ENCODE measurements around the gene ULBP3. TPM values are rescaled to one million over a fixed set of nuclear protein-coding genes. Genes with fewer than 3 reads are reported as not detected.

Gene ULBP3
- total and polyA plus RNA-seq, 2 of the 13 experiments (the other 11 are each of a cell fraction or from before 2014, with no cell fraction given), result 0.42 to 0.48 TPM

DNA sequence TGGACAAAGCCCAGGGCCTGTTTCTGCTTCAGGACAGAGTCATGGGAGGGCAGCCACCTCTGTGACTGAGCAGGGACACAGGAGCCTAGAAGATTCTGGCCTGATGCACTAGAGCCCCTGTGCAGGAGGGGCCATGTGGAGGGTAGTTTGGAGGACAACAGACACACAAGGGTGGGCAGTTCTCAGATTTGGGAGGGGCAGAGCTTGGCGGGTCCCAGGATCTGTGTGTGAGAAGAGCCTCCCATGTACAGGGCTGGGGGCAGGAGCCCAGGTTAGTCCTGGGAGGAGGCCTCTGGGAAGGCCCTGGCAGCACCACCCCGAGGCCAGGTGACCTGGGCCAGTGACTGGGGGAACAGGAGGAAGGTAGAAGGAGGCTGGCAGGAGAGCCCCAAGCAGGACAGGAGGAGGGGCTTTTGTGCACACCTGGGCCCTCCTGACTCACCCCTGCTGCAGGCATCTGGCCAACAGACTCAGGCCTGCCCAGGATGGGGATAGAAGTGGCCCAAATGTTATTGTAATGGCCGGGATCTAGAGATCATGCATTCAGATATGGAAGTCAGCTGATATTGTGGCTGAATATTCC, 1.4 kb upstream of the ULBP3 start:
- FAIRE-seq (no peak), ATAC-seq (no peak), DNase-seq (ENCODE audit: low spot score) (no peak)
- 44% methylated on average over 3 of the region's 3 CpGs for WGBS (ENCODE audit: low lambda C conversion rate)
- H3K4me1 ChIP-seq (ENCODE audit: insufficient read depth, low read length), result peaks cover 8% of the 10 kb centered on the region; the same call in 1 of the 2 replicates
- POLR2A ChIA-PET, result no interaction called here
- H2AFZ ChIP-seq (ENCODE audit: low read length), result no peak overlapping the region
- H3K79me2 ChIP-seq (ENCODE audit: insufficient read depth, low read length), result no peaks in the 10 kb centered on the region
- no peaks in the 10 kb centered on the region; the same call in 1 of the 2 replicates for H4K20me1 ChIP-seq (ENCODE audit: insufficient read depth, low read length)
- no peak overlapping the region for H3K9ac ChIP-seq (ENCODE audit: insufficient read depth, low read depth, low read length)
- no peaks in the 10 kb centered on the region for H3K9me3 ChIP-seq (ENCODE audit: low read length)
- no TSS peak for BruUV-seq (replicated peaks)
- intact Hi-C loops (cut with micrococcal nuclease; ENCODE audit: unreplicated experiment), result no loop called here
- TF ChIP-seq ZNF672 (CRISPR knock-in tag; IDR thresholded peaks at IDR 0.05), result no peak
- TF ChIP-seq, protein P1, sequence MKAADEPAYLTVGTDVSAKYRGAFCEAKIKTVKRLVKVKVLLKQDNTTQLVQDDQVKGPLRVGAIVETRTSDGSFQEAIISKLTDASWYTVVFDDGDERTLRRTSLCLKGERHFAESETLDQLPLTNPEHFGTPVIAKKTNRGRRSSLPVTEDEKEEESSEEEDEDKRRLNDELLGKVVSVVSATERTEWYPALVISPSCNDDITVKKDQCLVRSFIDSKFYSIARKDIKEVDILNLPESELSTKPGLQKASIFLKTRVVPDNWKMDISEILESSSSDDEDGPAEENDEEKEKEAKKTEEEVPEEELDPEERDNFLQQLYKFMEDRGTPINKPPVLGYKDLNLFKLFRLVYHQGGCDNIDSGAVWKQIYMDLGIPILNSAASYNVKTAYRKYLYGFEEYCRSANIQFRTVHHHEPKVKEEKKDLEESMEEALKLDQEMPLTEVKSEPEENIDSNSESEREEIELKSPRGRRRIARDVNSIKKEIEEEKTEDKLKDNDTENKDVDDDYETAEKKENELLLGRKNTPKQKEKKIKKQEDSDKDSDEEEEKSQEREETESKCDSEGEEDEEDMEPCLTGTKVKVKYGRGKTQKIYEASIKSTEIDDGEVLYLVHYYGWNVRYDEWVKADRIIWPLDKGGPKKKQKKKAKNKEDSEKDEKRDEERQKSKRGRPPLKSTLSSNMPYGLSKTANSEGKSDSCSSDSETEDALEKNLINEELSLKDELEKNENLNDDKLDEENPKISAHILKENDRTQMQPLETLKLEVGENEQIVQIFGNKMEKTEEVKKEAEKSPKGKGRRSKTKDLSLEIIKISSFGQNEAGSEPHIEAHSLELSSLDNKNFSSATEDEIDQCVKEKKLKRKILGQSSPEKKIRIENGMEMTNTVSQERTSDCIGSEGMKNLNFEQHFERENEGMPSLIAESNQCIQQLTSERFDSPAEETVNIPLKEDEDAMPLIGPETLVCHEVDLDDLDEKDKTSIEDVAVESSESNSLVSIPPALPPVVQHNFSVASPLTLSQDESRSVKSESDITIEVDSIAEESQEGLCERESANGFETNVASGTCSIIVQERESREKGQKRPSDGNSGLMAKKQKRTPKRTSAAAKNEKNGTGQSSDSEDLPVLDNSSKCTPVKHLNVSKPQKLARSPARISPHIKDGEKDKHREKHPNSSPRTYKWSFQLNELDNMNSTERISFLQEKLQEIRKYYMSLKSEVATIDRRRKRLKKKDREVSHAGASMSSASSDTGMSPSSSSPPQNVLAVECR (CRISPR knock-in tag; IDR thresholded peaks at IDR 0.05; ENCODE audit: borderline replicate concordance), result no peak
- TF ChIP-seq, protein P2, sequence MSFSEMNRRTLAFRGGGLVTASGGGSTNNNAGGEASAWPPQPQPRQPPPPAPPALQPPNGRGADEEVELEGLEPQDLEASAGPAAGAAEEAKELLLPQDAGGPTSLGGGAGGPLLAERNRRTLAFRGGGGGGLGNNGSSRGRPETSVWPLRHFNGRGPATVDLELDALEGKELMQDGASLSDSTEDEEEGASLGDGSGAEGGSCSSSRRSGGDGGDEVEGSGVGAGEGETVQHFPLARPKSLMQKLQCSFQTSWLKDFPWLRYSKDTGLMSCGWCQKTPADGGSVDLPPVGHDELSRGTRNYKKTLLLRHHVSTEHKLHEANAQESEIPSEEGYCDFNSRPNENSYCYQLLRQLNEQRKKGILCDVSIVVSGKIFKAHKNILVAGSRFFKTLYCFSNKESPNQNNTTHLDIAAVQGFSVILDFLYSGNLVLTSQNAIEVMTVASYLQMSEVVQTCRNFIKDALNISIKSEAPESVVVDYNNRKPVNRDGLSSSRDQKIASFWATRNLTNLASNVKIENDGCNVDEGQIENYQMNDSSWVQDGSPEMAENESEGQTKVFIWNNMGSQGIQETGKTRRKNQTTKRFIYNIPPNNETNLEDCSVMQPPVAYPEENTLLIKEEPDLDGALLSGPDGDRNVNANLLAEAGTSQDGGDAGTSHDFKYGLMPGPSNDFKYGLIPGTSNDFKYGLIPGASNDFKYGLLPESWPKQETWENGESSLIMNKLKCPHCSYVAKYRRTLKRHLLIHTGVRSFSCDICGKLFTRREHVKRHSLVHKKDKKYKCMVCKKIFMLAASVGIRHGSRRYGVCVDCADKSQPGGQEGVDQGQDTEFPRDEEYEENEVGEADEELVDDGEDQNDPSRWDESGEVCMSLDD (CRISPR knock-in tag; IDR thresholded peaks at IDR 0.05; ENCODE audit: borderline replicate concordance), result no peak
- H3K27ac ChIP-seq (ENCODE audit: extremely low read length, insufficient read depth, low read length), result no peak overlapping the region
- peaks cover 0 to 23% of the 10 kb centered on the region in 2 experiments; a peak in 4 of 5 replicates for H3K27me3 ChIP-seq (ENCODE audit: control insufficient read depth in 1 of 2, insufficient read depth in 2 of 2, low read length in 2 of 2)
- no peak overlapping the region for H3K4me2 ChIP-seq (ENCODE audit: low read depth, low read length)
- in situ Hi-C loops (cut with HindIII; ENCODE audit: extremely low pct_ligation_motif_present, low pct_unique_long_range_greater_than_20kb), result no loop called here
- H3K4me3 ChIP-seq (replicated peaks in 1 of 3; ENCODE audit: insufficient read depth in 1 of 3, low read depth in 2 of 3, low read length in 3 of 3), result no peak overlapping the region
- H3K36me3 ChIP-seq (replicated peaks in 1 of 2; ENCODE audit: control insufficient read depth in 1 of 2, insufficient read depth in 2 of 2, low read length in 2 of 2), result no peaks in the 10 kb centered on the region
- CTCF ChIA-PET (ENCODE audit: low intra/inter-chr PET ratio, low total read pairs), result no interaction called here
